HEK293T (cell line): ENCODE data around the gene BEGAIN.

ENCODE experiments used
- CTCF ChIA-PET: fragments of 350-600 bp; formaldehyde crosslinking; extraction: SDS; loops from one replicate; lab custom pipeline; 2021; ENCODE audit warnings: antibody characterized with exemption, inconsistent platforms; lab: Yijun Ruan, JAX
- POLR2A ChIA-PET: fragments of 350-600 bp; formaldehyde crosslinking; extraction: SDS; loops from one replicate; lab custom pipeline; 2020; ENCODE audit warnings: antibody characterized with exemption, inconsistent platforms; lab: Yijun Ruan, JAX
- DNase-seq: peaks from one replicate; pipeline ENCODE4 v3.0.0; 2012; ENCODE audit warnings: mixed read lengths; ENCODE audit errors: extremely low spot score
- ARNT ChIP-seq: fragments of 450-650 bp; IDR thresholded peaks from 2 replicates; pipeline ENCODE4 v1.6.1; 2017; ENCODE audit warnings: mild to moderate bottlenecking
- BHLHE40 ChIP-seq: fragments of 450-650 bp; IDR thresholded peaks from 2 replicates; pipeline ENCODE4 v1.6.1; 2016; ENCODE audit warnings: mild to moderate bottlenecking, moderate library complexity, borderline replicate concordance
- CTBP1 ChIP-seq: fragments of 450-650 bp; IDR thresholded peaks from 2 replicates; pipeline ENCODE4 v1.6.1; 2016; ENCODE audit warnings: borderline replicate concordance
- ELF4 ChIP-seq: fragments of 450-650 bp; IDR thresholded peaks from 2 replicates; pipeline ENCODE4 v1.6.1; 2017; ENCODE audit warnings: antibody characterized with exemption
- FOXA1 ChIP-seq: fragments of 450-650 bp; IDR thresholded peaks from 2 replicates; pipeline ENCODE4 v1.6.1; 2016; ENCODE audit warnings: mild to moderate bottlenecking
- FOXK2 ChIP-seq: fragments of 450-650 bp; IDR thresholded peaks from 2 replicates; pipeline ENCODE4 v1.6.1; 2016; ENCODE audit warnings: mild to moderate bottlenecking
- FOXM1 ChIP-seq: fragments of 450-650 bp; IDR thresholded peaks from 2 replicates; pipeline ENCODE4 v1.6.1; 2017; ENCODE audit warnings: mild to moderate bottlenecking, borderline replicate concordance
- HDGF ChIP-seq: fragments of 450-650 bp; IDR thresholded peaks from 2 replicates; pipeline ENCODE4 v1.6.1; 2017; ENCODE audit warnings: antibody characterized with exemption, borderline replicate concordance
- L3MBTL2 ChIP-seq: fragments of 450-650 bp; conservative IDR thresholded peaks from 2 replicates; pipeline ENCODE4 v1.6.1; 2016; ENCODE audit warnings: mild to moderate bottlenecking
- LEF1 ChIP-seq: fragments of 450-650 bp; IDR thresholded peaks from 2 replicates; pipeline ENCODE4 v1.6.1; 2017; ENCODE audit warnings: mild to moderate bottlenecking, borderline replicate concordance
- NFRKB ChIP-seq: fragments of 450-650 bp; IDR thresholded peaks from 2 replicates; pipeline ENCODE4 v1.6.1; 2016; ENCODE audit warnings: mild to moderate bottlenecking, moderate library complexity
- SP1 ChIP-seq: fragments of 450-650 bp; IDR thresholded peaks from 2 replicates; pipeline ENCODE4 v1.6.1; 2017
- SUZ12 ChIP-seq: fragments of 450-650 bp; IDR thresholded peaks from 2 replicates; pipeline ENCODE4 v1.6.1; 2016; ENCODE audit warnings: mild to moderate bottlenecking
- TARDBP ChIP-seq: fragments of 450-650 bp; IDR thresholded peaks from 2 replicates; pipeline ENCODE4 v1.6.1; 2016
- ZNF384 ChIP-seq: fragments of 450-650 bp; IDR thresholded peaks from 2 replicates; pipeline ENCODE4 v1.6.1; 2016
- TF ChIP-seq, protein P1 (sequence below): fragments of 450-650 bp; IDR thresholded peaks from 2 replicates; pipeline ENCODE4 v1.6.1; 2016

The BEGAIN gene

DNA sequence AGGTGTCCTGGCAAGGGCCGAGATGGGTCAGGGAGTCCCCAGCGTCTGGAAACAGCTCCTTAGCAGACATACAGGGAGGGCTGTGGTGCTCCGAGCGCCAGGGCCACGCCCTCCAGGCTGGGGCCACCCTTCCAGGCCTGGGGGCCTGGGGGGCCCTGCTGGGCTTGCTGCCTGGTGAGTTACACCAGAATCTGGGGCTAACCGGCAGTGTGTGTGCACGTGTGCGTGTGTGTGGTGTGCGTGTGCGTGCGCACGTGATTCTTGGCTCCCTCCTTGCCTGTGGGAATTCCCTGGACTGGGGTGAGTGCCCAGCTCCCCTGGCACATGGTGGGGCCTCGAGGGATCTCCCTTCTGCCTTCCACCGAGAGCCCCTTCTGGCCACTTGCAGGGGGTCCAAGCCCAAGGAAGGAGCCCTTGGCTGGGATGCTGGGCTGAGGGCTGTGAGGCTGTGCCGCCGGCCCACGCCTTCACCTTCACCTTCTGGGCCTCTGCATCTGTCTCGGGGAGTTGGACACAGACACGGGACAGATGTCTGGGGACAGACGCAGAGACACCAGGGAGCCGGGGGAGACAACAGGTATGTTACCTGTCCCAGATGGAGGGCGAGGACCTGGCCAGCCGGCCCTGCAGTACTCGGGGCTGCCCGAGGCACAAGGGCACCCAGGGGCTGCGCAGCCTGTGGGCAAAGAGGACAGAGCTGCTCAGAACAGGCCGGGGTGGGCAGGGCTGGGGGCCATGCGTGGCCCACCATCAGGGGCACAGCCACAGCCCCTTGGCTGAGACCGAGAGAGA is 37.2 kb downstream of the BEGAIN start:
- DNase-seq, result no peak
- CTCF ChIA-PET, result no interaction called here
- POLR2A ChIA-PET, result no interaction called here
- TF ChIP-seq ARNT (no peak), FOXM1 (no peak), TARDBP (no peak), L3MBTL2 (no peak), FOXK2 (no peak), ZNF384 (no peak), FOXA1 (no peak), ELF4 (no peak), SUZ12 (no peak), BHLHE40 (no peak), HDGF (no peak), NFRKB (no peak), CTBP1 (no peak), LEF1 (no peak), SP1 (no peak)
- TF ChIP-seq, protein P1, sequence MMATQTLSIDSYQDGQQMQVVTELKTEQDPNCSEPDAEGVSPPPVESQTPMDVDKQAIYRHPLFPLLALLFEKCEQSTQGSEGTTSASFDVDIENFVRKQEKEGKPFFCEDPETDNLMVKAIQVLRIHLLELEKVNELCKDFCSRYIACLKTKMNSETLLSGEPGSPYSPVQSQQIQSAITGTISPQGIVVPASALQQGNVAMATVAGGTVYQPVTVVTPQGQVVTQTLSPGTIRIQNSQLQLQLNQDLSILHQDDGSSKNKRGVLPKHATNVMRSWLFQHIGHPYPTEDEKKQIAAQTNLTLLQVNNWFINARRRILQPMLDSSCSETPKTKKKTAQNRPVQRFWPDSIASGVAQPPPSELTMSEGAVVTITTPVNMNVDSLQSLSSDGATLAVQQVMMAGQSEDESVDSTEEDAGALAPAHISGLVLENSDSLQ, result no peak

DNA sequence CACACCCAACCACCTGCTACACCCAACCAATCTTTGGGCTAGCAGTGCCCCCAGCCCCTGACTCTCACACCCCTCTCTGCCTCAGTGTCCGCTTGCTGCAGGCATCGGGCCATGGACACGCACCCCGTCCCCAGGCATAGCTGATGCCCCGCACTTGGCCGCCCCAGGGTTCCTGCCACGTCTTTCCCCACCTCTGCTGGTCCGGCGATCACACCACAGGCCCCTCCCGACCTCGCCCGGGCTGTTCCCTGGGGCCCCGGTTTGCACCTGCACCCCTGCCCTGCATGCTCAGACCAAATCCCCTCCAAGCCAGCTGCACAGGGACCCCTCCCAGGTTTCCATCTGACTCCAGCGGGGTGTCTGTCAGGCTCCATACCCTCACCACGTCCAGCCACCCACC is 38.3 kb downstream of the BEGAIN start:
- no peak for TF ChIP-seq L3MBTL2
- no peak for TF ChIP-seq HDGF
- no peak for TF ChIP-seq BHLHE40
- TF ChIP-seq ZNF384, result no peak
- TF ChIP-seq SUZ12, result no peak
- TF ChIP-seq ELF4, result no peak
- TF ChIP-seq CTBP1, result no peak
- no peak for TF ChIP-seq FOXM1
- no peak for TF ChIP-seq FOXA1
- no peak for TF ChIP-seq FOXK2
- no peak for TF ChIP-seq ARNT
- no peak for TF ChIP-seq TARDBP
- no peak for TF ChIP-seq LEF1
- POLR2A ChIA-PET, result no interaction called here
- no peak for DNase-seq

DNA sequence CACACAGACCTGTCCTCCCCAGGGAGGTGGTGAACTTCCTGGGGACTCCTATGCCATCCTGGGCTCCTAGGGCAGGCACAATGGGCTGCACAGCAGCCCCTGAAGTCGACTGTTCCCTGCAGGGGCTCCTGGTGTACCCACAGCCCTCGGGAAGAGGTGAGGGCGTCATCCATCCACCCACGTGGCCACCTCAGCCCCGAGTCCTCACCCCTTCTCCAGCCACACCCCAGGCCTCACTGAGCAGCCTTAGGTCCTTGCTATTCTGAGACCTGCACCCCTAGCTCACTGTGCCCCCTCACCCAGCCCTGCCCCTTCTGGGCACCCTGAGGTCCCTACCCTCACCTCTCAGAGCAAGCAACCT is 38.9 kb downstream of the BEGAIN start:
- TF ChIP-seq HDGF, result no peak
- TF ChIP-seq ELF4, result no peak
- no peak for TF ChIP-seq L3MBTL2
- TF ChIP-seq, protein P1, result no peak
- TF ChIP-seq LEF1, result no peak
- POLR2A ChIA-PET, result interaction anchor here (0.9 kb wide), 1 partner anchor 15 kb away, joined by 3 read pairs; no protein-coding TSS in a partner anchor
- DNase-seq, result no peak
- CTCF ChIA-PET, result no interaction called here

More for the DNA sequence above, 38.3 kb downstream of the BEGAIN start:
- CTCF ChIA-PET, result no interaction called here

DNA sequence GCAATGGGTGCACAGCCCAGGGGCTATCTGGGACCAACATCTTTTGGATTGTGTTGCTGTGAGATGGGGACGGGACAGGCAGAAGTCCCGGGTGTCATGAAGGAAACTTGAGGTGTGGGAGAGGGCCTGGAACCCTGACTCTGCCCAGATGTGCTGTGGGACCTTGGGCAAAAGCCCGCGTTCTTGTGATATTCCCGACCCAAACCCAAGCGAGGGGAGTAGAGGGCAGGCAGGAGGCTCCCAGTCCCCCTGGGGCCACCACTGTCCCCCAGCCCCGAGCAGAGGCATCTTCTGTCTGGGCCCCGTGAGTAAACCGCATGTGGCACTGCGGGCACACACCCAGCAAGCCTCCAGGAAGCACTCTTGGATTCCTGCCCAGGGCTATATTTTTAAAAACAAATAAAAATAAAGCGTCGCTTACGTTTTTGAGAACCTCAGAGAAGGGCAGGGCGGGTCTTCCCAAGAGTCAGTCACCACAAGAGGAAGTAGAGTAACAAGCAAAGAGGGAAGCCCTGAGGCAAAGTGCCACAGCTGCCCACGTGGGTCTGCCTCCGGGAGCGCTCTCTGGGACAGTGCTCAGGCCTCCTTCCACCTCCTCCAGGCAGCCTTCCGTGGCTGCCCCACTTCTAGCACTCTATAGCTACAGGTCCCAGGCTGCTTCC is 39.5 kb downstream of the BEGAIN start:
- POLR2A ChIA-PET, result interaction anchor here (0.9 kb wide), 1 partner anchor 14 kb away, joined by 3 read pairs; no protein-coding TSS in a partner anchor
- TF ChIP-seq LEF1, result no peak
- TF ChIP-seq ELF4, result no peak
- TF ChIP-seq ARNT, result no peak
- CTCF ChIA-PET, result no interaction called here
- DNase-seq, result no peak

DNA sequence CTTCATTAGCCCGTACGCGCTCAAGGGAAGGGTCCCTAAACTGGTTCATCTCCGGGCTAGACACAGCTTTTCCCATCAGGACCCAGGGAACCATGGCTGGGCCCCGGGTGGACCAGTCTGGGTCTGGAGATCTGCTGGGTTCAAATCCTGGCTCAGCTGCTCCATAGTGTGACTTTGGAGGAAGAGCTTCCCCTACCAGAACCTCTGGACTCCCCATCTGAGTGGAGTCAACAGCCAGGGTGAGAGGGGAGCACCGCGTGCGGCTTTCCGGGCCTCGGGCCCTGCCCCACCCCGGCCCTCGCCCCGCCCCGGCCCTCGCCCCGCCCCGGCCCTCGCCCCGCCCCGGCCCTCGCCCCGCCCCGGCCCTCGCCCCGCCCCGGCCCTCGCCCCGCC is 41.2 kb downstream of the BEGAIN start:
- ChIA-PET CTCF (interaction anchor here (1.1 kb wide), 1 partner anchor 107 kb away, joined by 4 read pairs; no protein-coding TSS in a partner anchor), POLR2A (interaction anchor here (0.9 to 1.5 kb wide), 6 partner anchors 9 to 69 kb away, joined by 3 to 6 read pairs (median 4); no protein-coding TSS in a partner anchor)
- TF ChIP-seq FOXA1 (no peak), TARDBP (no peak)
- DNase-seq, result peak; percentile 71

DNA sequence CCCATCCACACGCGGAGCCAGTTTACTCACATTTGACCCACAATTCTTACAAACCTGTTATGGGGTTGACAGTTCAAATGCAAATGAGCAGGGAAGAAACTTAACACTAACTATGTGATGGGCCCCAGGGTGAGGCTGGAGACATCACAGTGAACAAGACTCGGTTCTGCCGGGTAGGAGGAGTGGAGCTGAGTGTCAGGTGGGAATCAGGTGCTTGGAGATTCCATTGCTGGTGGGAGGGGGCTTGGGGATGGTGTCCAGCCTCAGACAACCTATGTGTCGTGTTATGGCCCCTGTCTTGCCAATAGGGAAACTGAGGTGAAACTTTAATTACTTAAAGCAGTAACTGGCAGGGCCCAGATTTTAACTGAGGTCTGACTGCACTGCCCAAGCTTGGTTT is 41.9 kb downstream of the BEGAIN start:
- ChIA-PET CTCF (interaction anchor here (1.1 to 1.3 kb wide), 2 partner anchors 108 to 160 kb away, joined by 4 read pairs; no protein-coding TSS in a partner anchor), POLR2A (interaction anchor here (0.9 to 1.5 kb wide), 6 partner anchors 8 to 68 kb away, joined by 3 to 6 read pairs (median 4); no protein-coding TSS in a partner anchor)
- no peak for DNase-seq
- TF ChIP-seq ELF4, result no peak
- TF ChIP-seq SP1, result no peak
- TF ChIP-seq L3MBTL2, result no peak
- no peak for TF ChIP-seq ARNT
- no peak for TF ChIP-seq TARDBP
